RWPE1 (cell line): ENCODE data around the gene MRPL46.
"Not testable (repeated sequence)": the region's sequence is repeated elsewhere in the genome, so short reads cannot be mapped to it uniquely, and the experiment has no call there.

Experiments
- CTCF ChIA-PET: fragments of 350-600 bp; sonication (Branson Sonifier 250); formaldehyde crosslinking; extraction: SDS; loops from one replicate; lab custom pipeline; 2021; lab: Yijun Ruan, JAX
- POLR2A ChIA-PET: fragments of 400-600 bp; formaldehyde crosslinking; extraction: SDS; loops from one replicate; lab custom pipeline; 2020; ENCODE audit warnings: antibody characterized with exemption; ENCODE audit not compliant: low non-redundant PET; lab: Yijun Ruan, JAX
- DNase-seq: peaks from one replicate; pipeline ENCODE4 v3.0.0; 2012; ENCODE audit warnings: low spot score
- H3K27ac ChIP-seq: fragments of 450-650 bp; 2 replicates; pipeline ENCODE4 v1.5.1; 2017
- CTCF ChIP-seq: fragments of 450-650 bp; conservative IDR thresholded peaks from 2 replicates; pipeline ENCODE4 v1.5.1; 2017; ENCODE audit warnings: low read depth, mild to moderate bottlenecking

The MRPL46 gene

GRCh38 chr15:88440021-88440420 lies 27.2 kb downstream of the MRPL46 start:
- CTCF ChIA-PET, result no interaction called here
- no peak for TF ChIP-seq CTCF
- no peak overlapping the region for H3K27ac ChIP-seq
- peak; percentile 50 for DNase-seq
- POLR2A ChIA-PET, result no interaction called here

GRCh38 chr15:88438181-88438580 lies 29.0 kb downstream of the MRPL46 start:
- no peak overlapping the region for H3K27ac ChIP-seq
- ChIA-PET POLR2A (no interaction called here), CTCF (no interaction called here)
- no peak for TF ChIP-seq CTCF
- no peak for DNase-seq

GRCh38 chr15:88434106-88434505 lies 33.1 kb downstream of the MRPL46 start:
- DNase-seq, CTCF ChIA-PET, POLR2A ChIA-PET, H3K27ac ChIP-seq: not testable (repeated sequence)

GRCh38 chr15:88433046-88433685 lies 34.0 kb downstream of the MRPL46 start:
- POLR2A ChIA-PET, result no interaction called here
- CTCF ChIA-PET, result no interaction called here
- TF ChIP-seq CTCF, result no peak
- no peak overlapping the region for H3K27ac ChIP-seq
- DNase-seq, result no peak

GRCh38 chr15:88431441-88431840 lies 35.7 kb downstream of the MRPL46 start:
- DNase-seq, result no peak
- no peak for TF ChIP-seq CTCF
- ChIA-PET CTCF (interaction anchor here (0.6 kb wide), 1 partner anchor 99 kb away, joined by 4 read pairs; no protein-coding TSS in a partner anchor), POLR2A (no interaction called here)
- no peak overlapping the region for H3K27ac ChIP-seq

GRCh38 chr15:88430051-88430450 lies 37.1 kb downstream of the MRPL46 start:
- H3K27ac ChIP-seq, result no peak overlapping the region
- TF ChIP-seq CTCF, result no peak
- ChIA-PET CTCF (no interaction called here), POLR2A (no interaction called here)
- DNase-seq, result no peak

- no peak for DNase-seq
- POLR2A ChIA-PET, result no interaction called here
- no peak for TF ChIP-seq CTCF
- CTCF ChIA-PET, result interaction anchor here (0.6 kb wide), 1 partner anchor 263 kb away, joined by 3 read pairs; no protein-coding TSS in a partner anchor
- no peak overlapping the region for H3K27ac ChIP-seq
Measured at GRCh38 chr15:88428805-88429605, 38.2 kb downstream of the MRPL46 start.
